ENCODE data around the gene GALNT12.

The GALNT12 gene

DNA sequence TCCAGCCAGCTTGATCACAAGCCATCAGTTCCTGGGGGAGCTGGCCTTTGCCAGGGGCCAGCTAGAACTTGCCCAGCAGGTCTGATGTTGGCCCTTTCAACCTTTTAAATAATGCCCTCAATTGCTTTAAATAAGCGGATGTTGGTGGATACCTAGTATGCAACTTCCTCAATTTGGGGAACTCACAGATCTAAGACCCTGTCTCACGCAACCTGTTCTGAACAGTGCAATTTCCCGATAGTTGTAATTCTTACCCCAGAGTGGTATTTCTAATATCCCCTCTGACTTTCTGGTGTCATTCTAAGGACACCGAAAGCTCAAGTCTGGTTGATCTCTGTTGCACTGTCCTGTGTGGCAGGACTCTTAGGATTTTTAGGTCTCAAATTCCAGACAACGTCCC, 23.1 kb downstream of the GALNT12 start:
- in situ Hi-C loops (cut with MboI; ENCODE audit: low sequenced_read_pairs) = no loop called here

DNA sequence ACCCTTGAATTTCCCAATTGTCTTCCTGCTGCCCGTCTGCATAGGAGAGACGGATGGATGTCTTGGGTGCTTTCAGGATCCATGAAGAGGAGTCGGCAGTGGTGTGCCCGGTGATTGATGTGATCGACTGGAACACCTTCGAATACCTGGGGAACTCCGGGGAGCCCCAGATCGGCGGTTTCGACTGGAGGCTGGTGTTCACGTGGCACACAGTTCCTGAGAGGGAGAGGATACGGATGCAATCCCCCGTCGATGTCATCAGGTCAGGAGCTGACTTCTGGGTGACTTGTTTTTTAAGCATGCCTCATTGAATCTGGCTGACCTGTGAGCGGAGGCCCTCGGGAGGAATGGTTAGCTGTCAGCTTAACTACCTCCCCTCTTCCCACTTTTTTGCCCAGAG, 24.2 kb downstream of the GALNT12 start:
- in situ Hi-C loops (cut with MboI; ENCODE audit: low sequenced_read_pairs) = no loop called here

DNA sequence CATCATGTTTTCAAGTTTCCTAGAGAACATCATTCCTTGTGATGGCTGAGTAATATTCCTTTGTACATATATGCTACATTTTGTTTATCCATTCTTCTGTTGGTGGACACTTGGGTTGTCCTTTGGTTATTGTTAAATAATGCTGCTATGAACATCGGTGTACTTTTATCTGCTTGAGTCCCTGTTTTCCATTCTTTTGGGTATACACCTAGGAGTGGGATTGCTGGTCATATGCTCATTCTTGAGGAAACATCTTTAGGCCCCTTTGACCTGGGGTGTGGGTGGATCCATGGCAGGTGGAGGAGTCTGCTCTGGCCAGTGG, 25.3 kb downstream of the GALNT12 start:
- in situ Hi-C loops (cut with MboI; ENCODE audit: low sequenced_read_pairs) = no loop called here

DNA sequence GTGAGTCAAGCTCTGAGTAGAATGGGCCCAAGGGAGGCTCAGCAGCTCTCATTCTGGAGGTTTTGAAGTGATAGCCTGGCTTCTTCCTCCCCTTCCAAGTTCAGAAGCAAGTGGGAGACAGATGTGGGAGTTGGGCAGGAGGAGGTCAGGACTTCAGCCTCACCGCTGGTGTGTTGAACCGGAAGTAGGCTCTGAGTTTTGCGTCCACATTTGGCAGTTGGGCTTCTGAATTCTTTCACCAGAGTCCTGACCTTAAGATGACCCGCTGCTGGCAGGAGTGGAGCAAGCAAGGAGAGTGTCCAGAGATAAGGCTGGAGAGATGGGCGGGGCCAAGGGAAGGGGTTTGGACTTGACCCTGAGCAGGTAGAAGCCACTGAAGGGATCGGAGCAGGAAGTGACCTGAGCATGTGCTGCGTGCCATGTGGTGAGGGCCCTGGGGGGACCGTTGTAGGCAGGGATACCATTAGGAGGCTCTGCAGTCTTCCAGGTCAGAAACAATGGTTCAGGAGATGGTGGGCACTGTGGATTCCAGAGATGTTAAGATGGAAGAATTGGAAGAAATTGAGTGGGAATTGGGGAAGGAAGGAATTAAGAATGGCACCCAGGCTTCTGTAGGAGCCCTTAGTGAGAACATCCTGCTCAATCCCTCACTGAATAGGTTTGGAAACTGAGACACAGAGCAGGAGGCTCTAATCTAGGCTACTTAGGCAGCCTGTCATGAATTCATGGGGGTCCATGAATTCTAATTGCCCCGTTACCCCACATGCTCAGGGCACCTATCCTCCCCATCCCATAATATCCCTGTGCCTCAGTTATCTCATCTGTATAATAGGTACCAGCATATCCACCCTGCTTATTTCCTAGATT, 25.9 kb downstream of the GALNT12 start:
- in situ Hi-C loops (cut with MboI; ENCODE audit: low sequenced_read_pairs) = no loop called here

DNA sequence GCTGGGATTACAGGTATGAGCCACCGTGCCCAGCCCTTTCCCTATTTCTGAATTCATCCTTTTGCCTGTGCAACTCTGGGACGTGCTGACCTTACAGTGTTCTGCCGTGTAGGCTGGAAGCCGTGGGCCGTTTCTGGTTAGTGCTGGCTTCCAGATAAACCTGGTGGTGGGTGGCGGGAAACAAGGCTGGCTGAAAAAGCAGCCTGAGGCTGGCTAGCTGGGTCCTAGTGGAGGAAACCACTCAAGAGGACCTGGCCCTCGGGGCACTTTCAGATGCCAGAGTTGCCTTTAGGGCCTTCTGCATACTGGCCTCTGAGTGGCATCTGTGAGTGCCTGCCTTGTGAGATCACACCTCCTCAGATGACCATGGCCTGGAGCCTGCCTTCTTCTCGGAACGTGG, 26.9 kb downstream of the GALNT12 start:
- in situ Hi-C loops (cut with MboI; ENCODE audit: low sequenced_read_pairs) = no loop called here

DNA sequence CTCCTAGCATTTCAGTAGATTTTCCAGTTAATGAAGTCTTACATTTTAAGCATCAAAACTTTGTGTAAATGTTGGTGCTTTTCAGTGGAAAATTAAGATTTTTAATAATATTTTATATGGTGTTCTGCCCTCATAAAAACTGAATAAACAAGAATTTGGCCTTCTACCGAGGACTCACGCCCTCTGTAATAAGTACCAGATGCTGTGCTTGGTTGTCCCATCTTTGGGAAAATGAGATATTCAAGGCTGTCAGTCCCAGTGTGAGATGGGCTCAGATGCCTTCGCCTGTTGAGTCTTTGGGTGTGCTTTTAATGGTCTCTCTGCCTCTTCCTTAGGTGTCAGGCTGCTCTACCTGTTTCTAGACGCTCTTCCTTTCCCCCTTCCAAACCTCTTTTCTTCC, 28.7 kb downstream of the GALNT12 start:
- in situ Hi-C loops (cut with MboI; ENCODE audit: low sequenced_read_pairs) = no loop called here

DNA sequence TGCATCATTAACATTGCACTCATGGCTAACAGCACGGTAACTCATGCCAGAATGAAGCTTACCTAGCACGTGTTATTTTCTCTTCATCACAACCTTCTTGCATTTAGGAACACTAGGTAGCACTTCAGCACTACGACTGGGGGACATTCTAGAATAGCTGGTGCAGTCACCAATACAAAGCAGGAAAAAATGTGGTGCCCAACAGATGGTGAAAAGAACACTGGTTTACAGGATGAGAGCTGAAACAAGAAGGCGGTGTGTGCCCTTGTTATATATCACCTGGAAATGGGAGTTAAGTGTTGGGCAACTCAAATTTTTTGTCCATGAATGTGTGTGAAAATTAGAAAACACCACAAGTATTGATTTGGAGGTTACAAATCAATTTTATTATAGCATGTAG, 30.0 kb downstream of the GALNT12 start:
- in situ Hi-C loops (cut with MboI; ENCODE audit: low sequenced_read_pairs) = no loop called here

DNA sequence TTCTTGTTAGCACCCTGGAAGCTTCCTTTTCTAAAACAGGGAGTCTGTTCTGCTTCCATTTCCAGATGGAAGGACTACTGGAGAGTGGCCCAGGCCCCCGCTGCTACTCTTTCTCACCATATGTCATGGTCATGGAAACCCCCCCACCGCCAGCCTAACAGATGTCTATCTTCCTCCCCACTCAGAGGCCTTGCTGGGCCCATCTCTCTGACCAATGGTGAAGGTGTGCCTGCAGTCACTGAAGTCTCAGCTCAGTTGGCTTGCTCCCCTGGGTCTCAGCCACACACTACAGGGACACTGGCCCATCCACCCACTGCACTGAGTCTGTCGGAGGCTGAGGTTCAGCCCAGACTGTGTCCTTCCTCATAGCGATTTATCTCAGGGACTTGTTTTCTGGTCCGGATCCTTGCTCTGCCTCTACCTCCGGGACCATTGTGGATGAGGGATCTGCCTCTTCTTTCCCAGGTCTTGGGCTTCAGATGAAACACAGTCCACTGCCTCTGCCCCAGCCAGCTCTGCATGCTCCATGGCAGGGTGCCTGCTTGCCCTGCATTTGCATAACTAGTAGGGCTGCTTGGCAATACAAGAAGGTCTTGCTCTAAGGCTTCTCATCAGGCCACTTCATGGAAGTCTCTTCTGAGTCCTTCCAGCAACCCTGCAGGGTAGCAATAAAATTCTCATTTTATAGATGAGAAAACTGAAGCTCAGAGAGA, 30.8 kb downstream of the GALNT12 start:
- in situ Hi-C loops (cut with MboI; ENCODE audit: low sequenced_read_pairs) = no loop called here

DNA sequence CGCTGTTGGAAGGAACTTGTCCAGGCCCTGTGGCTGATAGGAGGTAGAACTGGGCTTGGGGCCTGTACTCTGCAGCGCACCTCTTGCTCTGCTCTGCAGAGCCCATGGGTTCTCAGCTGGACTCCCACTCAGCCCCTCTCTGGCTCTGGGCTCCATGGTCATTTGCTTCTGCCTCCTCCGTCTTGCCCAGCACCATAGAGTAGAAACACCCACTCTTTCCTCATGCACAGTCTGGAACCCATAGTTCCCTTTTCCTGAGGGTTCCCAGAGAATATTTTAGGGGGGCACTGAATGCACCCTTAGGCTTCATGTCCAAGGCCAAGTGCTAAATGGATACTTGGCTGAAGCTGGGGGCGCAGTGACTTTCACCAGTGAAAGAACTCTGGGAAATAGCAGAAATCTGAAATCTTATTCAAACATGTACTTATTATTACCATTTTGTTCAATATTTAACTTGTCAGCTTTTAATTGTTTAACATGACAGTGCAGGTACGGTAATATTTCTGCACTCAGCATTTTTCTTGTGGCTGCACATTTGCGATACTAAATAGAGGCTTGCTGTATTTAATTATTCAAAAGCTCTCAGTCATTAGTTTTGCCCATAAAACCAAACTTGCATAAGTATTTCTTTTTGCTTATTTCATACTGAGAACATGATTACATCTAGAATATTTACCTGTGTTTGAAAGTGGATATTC, 31.5 kb downstream of the GALNT12 start:
- in situ Hi-C loops (cut with MboI; ENCODE audit: low sequenced_read_pairs) = no loop called here

DNA sequence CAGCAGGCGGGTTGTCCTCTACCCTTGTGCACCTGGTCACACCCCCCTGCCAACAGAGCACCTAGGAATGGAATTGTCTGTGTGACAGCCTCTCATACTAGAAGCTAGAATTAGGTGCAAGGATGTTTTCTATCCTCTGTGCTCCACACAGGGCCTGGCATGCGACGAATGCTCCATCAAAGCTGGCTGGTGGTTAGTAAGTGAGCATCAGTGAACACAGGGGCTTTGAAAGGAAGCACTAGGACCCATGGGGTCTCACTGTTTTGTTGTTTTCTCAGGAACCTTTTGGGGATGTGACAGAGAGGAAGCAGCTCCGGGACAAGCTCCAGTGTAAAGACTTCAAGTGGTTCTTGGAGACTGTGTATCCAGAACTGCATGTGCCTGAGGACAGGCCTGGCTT, 32.3 kb downstream of the GALNT12 start:
- in situ Hi-C loops (cut with MboI; ENCODE audit: low sequenced_read_pairs) = loop anchor here (10.0 kb wide), 1 partner anchor 295 kb away; no protein-coding TSS in a partner anchor

DNA sequence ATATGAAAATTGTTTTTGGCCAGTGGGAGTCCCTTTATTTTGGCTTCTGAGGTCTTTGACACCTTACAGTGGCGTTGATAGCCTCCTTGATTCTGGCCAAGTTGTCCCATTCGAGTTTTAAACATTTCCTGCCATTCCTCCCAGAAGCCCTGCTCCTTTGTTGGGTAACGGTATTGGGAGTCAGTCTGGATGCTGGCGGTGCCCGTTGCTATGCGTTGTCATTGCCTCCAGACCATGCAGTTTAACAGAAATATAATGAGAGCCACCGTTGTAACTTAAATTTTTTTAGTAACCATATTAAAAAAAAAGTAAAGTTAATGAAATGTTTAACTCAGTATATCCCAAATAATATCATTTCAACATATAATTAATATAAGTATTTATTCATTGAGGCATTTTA, 35.0 kb downstream of the GALNT12 start:
- in situ Hi-C loops (cut with MboI; ENCODE audit: low sequenced_read_pairs) = loop anchor here (10.0 kb wide), 1 partner anchor 292 kb away; no protein-coding TSS in a partner anchor

DNA sequence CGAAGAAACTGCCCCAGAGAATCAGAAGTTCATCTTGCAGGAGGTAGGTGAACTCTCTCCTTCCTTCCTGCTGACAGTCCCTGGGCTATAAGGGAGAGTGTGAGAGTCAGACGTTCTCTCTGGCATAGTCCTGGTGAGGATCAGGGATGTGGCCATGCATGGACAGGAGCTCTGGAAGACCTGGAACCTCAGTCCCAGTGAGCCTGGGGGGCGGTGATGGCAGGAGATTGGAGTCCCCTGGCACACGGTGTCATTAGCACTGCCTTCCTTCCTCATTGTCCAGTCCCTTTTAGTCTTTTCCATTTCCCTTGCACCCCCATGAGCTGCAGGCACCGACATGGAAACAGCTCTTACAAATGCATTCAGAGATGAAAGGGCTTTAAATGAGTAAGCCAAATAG, 38.6 kb downstream of the GALNT12 start:
- in situ Hi-C loops (cut with MboI; ENCODE audit: low sequenced_read_pairs) = loop anchor here (10.0 kb wide), 1 partner anchor 289 kb away; no protein-coding TSS in a partner anchor

DNA sequence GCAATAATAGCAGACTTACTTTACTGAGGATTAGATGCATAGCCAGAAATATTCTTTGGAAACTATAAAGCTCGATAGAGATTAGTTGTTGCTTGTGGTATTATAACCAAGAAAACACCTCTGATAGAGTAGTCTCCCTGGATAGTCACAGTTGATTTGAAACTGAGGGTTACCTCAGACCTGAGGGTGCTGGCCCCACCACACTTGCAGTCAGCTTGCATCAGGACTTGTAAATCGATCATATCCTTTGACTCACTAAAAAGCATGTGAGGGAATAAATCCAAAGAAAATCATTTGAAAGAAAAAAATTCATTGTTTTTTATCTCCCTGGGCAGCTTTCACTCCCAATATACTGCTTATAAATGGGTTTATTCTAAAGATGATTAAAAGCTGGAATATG, 39.4 kb downstream of the GALNT12 start:
- in situ Hi-C loops (cut with MboI; ENCODE audit: low sequenced_read_pairs) = loop anchor here (10.0 kb wide), 1 partner anchor 288 kb away; no protein-coding TSS in a partner anchor

DNA sequence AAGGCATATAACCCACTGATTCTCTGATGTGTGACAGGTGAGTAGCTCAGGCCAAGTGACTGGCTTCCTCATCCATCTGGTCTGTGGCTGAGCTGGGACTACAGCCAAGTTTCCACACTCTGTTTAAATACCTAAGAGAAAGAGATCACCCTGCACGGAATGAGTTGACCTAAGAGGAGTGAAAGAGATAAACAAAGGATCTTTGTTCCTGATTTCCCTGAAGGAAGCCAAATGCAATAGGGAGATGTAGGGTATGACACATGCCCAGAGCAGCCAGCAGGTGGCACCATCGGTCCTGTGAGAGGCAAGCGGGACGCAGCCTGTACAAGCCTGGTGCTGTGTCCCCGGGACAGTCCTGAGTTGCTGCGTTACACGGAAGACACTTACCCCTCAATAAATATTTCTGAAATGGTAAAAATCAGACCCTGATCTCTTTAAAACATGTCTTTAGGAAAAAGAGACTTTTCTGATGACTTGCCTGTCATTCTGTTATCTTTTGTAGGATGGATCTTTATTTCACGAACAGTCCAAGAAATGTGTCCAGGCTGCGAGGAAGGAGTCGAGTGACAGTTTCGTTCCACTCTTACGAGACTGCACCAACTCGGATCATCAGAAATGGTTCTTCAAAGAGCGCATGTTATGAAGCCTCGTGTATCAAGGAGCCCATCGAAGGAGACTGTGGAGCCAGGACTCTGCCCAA, 41.1 kb downstream of the GALNT12 start:
- in situ Hi-C loops (cut with MboI; ENCODE audit: low sequenced_read_pairs) = loop anchor here (10.0 kb wide), 1 partner anchor 286 kb away; no protein-coding TSS in a partner anchor

DNA sequence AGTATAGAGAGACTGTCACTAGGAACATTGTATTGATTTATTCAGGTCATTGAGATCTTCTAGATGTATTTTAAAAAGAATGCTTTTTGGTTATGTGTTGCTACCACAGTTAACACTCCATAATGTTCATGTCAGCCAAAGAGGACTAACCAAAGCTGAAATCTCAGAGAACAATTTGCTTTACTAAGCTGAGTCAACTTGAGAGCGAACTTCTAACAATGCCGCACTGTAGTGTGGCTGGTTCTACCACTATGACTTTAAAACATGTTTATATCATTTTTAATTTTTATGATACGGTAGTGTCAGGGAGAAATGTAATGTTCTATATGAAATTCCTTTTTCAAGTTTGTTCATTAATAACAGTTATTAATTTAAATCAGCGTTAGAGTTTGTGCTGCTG, 42.1 kb downstream of the GALNT12 start:
- in situ Hi-C loops (cut with MboI; ENCODE audit: low sequenced_read_pairs) = loop anchor here (10.0 kb wide), 1 partner anchor 285 kb away; no protein-coding TSS in a partner anchor

DNA sequence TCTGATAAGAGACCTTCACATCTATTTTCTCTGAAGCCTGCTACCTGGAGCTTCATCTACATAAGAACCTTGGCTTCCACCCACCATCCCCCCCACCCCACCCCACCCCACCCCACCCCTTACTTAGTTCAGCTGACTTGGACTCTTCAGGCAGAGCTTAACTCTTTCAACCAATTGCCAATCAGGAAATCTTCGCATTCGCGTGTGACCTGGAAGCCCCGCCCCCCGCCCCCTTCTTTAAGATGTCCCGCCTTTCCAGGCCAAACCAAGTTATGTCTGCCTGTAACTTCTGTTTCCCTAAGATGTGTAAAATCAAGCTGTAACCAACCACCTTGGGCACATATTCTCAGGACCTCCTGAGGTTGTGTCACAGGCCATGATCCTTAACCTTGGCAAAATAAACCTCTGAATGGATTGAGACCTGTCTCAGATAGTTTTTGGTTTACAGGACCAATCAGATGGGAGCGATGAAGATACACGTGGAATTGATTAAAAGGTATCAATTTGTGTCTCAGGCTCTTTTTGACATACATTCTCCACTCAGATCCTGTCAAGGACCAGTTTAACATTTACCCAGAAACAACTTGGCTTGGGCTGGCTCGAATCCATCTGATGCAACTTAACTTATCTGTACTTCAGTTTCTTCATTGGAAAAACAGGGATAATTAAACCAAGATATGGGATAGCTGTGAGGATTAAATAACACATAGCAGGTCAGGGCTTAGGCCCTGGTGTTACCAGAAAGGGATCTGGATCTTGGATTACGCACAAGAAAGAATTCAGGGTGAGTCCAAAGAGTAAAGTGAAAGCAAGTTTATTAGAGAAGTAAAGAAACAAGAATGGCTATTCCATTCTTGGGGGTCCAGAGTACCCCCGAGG, 43.6 kb downstream of the GALNT12 start:
- in situ Hi-C loops (cut with MboI; ENCODE audit: low sequenced_read_pairs) = loop anchor here (10.0 kb wide), 1 partner anchor 144 kb away; no protein-coding TSS in a partner anchor

DNA sequence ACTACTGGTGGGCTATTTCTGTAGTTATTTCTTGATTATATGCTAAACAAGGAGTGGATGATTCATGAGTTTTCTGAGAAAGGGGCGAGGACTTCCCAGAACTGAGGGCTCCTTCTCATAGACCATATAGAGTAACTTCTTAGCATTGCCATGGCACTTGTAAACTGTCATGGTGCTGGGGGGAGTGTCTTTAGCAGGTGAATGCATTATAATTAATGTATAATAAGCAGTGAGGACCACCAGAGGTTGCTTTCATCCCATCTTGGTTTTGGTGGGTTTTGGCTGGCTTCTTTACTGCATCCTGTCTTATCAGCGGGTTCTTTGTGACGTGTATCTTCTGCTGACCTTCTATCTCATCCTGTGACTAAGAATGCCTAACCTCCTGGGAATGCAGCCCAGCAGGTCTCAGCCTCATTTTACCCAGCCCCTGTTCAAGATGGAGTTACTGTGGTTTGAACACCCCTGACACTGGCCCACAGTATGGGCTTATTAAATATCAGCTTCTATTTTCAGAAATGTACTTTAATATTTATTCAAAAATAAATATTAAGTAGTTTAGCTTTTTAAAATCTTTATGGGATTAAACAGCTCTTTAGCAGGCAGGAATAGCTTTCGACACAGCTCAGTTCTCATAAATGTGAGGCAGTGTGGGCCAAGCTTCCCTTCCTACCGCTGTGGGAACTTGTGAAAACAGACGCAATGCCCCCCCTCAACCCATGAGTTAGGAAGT, 44.4 kb downstream of the GALNT12 start:
- in situ Hi-C loops (cut with MboI; ENCODE audit: low sequenced_read_pairs) = loop anchor here (10.0 kb wide), 1 partner anchor 143 kb away; no protein-coding TSS in a partner anchor

DNA sequence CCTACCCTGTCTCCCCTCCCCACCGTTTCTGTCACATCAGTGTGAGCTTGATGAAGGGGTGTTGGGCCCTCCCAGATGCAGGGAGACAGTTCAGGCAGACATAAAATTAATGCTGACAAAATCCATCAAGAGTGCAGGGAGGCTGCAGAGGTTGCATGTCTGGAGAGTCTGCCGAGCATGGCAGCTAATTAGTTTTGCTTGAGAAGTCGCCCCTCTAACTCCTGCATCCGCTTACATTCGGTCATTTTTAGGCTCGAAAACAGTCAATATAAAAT, 44.9 kb downstream of the GALNT12 start:
- in situ Hi-C loops (cut with MboI; ENCODE audit: low sequenced_read_pairs) = loop anchor here (10.0 kb wide), 1 partner anchor 142 kb away; no protein-coding TSS in a partner anchor

DNA sequence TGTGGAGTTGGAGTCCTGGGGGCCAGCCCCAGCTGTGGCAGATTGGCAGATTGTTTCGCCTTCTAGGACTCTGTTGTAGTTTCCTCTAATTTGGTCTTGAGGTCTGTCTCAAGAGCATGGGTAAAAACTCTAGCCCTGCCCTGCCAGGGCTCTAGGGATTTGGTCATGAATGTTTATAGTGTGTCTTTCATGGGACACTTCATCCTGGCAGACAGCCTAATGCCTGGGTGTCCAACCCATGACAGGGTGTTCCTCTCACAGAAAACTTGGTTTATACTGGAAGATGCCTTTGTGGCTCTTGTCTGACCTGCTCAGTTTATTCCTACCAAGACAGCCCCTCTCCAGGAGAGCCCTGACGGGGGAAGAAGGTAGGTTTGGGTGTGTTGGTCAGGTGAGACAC, 45.5 kb downstream of the GALNT12 start:
- in situ Hi-C loops (cut with MboI; ENCODE audit: low sequenced_read_pairs) = loop anchor here (10.0 kb wide), 1 partner anchor 142 kb away; no protein-coding TSS in a partner anchor

Measured in HL-60/S4 treated with phorbol 12-myristate 13-acetate at 8.2 ng/mL for 4 days and 3 days (cell line).